ENCODE results near the gene CNGA3. TPM values are rescaled to one million over a fixed set of nuclear protein-coding genes. Genes with fewer than 3 reads are reported as not detected.

The CNGA3 gene
- polyA plus RNA-seq, 2 of the 4 experiments (the other 2 are of a cell fraction) = not detected

GRCh38 chr2:98416383-98417159 lies 70.3 kb downstream of the CNGA3 start:
- FAIRE-seq (no peak), ATAC-seq (no peak), DNase-seq (ENCODE audit: low read depth in 1 of 2, low spot score in 1 of 2) (no peak)
- 64% methylated on average over 2 of the region's 2 CpGs for WGBS (ENCODE audit: missing lambda C conversion rate)
- TF ChIP-seq SMC3 (IDR thresholded peaks at IDR 0.05) = no peak
- ChIA-PET CTCF (no interaction called here), POLR2A (no interaction called here)
- no peak overlapping the region for H3K4me3 ChIP-seq
- no peak overlapping the region for H3K27ac ChIP-seq
- H3K4me2 ChIP-seq = no peak overlapping the region
- no peaks in the 10 kb centered on the region for H3K9me3 ChIP-seq
- no peaks in the 10 kb centered on the region; the same call in 2 of the 3 replicates for H3K4me1 ChIP-seq

- H3K4me1 ChIP-seq = no peaks in the 10 kb centered on the region
- DNase-seq (ENCODE audit: low read depth in 1 of 2, low spot score in 1 of 2) (no peak), ATAC-seq (no peak), FAIRE-seq (no peak)
- no peak overlapping the region for H3K4me3 ChIP-seq
- WGBS (ENCODE audit: missing lambda C conversion rate) = 45% methylated on average over 2 of the region's 2 CpGs
- peaks cover 11% of the 10 kb centered on the region; the same call in 2 of the 3 replicates for H3K9me3 ChIP-seq
- POLR2A ChIA-PET = no interaction called here
- no peak overlapping the region for H3K4me2 ChIP-seq
- TF ChIP-seq CEBPB (IDR thresholded peaks at IDR 0.05) = no peak
- TF ChIP-seq MAZ (IDR thresholded peaks at IDR 0.05; ENCODE audit: borderline replicate concordance, low read depth, low read length) = no peak
- no peak for TF ChIP-seq NR3C1 (IDR thresholded peaks at IDR 0.05)
- TF ChIP-seq JUN (IDR thresholded peaks at IDR 0.05) = no peak
- TF ChIP-seq EHMT2 (IDR thresholded peaks at IDR 0.05; ENCODE audit: low read depth) = no peak
- TF ChIP-seq HMGXB4 (CRISPR knock-in tag; IDR thresholded peaks at IDR 0.05; ENCODE audit: borderline replicate concordance) = no peak
- no peak for TF ChIP-seq MAX (IDR thresholded peaks at IDR 0.05)
- no peak for TF ChIP-seq NFE2L2 (conservative IDR thresholded peaks at IDR 0.05; ENCODE audit: low read length)
- TF ChIP-seq HOXB13 (CRISPR knock-in tag; IDR thresholded peaks at IDR 0.05; ENCODE audit: low read depth) = no peak
- TF ChIP-seq RNF2 (IDR thresholded peaks at IDR 0.05; ENCODE audit: borderline replicate concordance, low read depth) = no peak
- TF ChIP-seq SREBF2 (IDR thresholded peaks at IDR 0.05) = no peak
- no peak for TF ChIP-seq HES2 (IDR thresholded peaks at IDR 0.05)
- TF ChIP-seq HOXB5 (CRISPR knock-in tag; IDR thresholded peaks at IDR 0.05) = no peak
- no peak for TF ChIP-seq USF2 (IDR thresholded peaks at IDR 0.05)
- CTCF ChIA-PET = no interaction called here
- H3K27ac ChIP-seq = no peak overlapping the region
Measured at GRCh38 chr2:98419544-98419943, 73.3 kb downstream of the CNGA3 start.

GRCh38 chr2:98419977-98420725 lies 73.9 kb downstream of the CNGA3 start:
- no peak for TF ChIP-seq TP53 (CRISPR knock-in tag; IDR thresholded peaks at IDR 0.05)
- no peak for TF ChIP-seq HES2 (IDR thresholded peaks at IDR 0.05)
- no peak for TF ChIP-seq KDM5A (IDR thresholded peaks at IDR 0.05)
- TF ChIP-seq JUNB (IDR thresholded peaks at IDR 0.05) = no peak
- no peak for TF ChIP-seq NFE2L2 (conservative IDR thresholded peaks at IDR 0.05; ENCODE audit: low read length)
- TF ChIP-seq MAFK (IDR thresholded peaks at IDR 0.05; ENCODE audit: partially characterized antibody) = no peak
- no peak for TF ChIP-seq HOXA7 (CRISPR knock-in tag; IDR thresholded peaks at IDR 0.05)
- no peak for TF ChIP-seq NPAS2 (CRISPR knock-in tag; IDR thresholded peaks at IDR 0.05; ENCODE audit: borderline replicate concordance)
- TF ChIP-seq RARB (CRISPR knock-in tag; IDR thresholded peaks at IDR 0.05) = no peak
- no peak for TF ChIP-seq FOSL2 (IDR thresholded peaks at IDR 0.05)
- no peak for TF ChIP-seq FOSL2 (CRISPR knock-in tag; IDR thresholded peaks at IDR 0.05)
- TF ChIP-seq RNF2 (IDR thresholded peaks at IDR 0.05; ENCODE audit: borderline replicate concordance, low read depth) = no peak
- no peak for TF ChIP-seq ZSCAN20 (CRISPR knock-in tag; IDR thresholded peaks at IDR 0.05)
- TF ChIP-seq ELK1 (IDR thresholded peaks at IDR 0.05; ENCODE audit: low read depth, low read length) = no peak
- TF ChIP-seq GATA3 (IDR thresholded peaks at IDR 0.05; ENCODE audit: borderline replicate concordance) = no peak
- no peak overlapping the region for H3K4me3 ChIP-seq
- DNase-seq (ENCODE audit: low read depth in 1 of 2, low spot score in 1 of 2) = no peak
- CTCF ChIA-PET = interaction anchor here (1.1 kb wide), 1 partner anchor 35 kb away, joined by 3 read pairs; no protein-coding TSS in a partner anchor
- no peak overlapping the region for H3K4me2 ChIP-seq
- H3K4me1 ChIP-seq = no peaks in the 10 kb centered on the region
- peaks cover 11% of the 10 kb centered on the region; the same call in 2 of the 3 replicates for H3K9me3 ChIP-seq
- WGBS (ENCODE audit: missing lambda C conversion rate) = 21% methylated on average over 6 of the region's 6 CpGs
- no peak for ATAC-seq
- POLR2A ChIA-PET = no interaction called here
- no peak overlapping the region for H3K27ac ChIP-seq
- no peak for FAIRE-seq
